ENCODE data around the gene HYLS1. TPM values are rescaled to one million over a fixed set of nuclear protein-coding genes. Genes with fewer than 3 reads are reported as not detected.

HYLS1 gene
- total RNA-seq, 1 donor from 2014 or later: 5.1 TPM

DNA sequence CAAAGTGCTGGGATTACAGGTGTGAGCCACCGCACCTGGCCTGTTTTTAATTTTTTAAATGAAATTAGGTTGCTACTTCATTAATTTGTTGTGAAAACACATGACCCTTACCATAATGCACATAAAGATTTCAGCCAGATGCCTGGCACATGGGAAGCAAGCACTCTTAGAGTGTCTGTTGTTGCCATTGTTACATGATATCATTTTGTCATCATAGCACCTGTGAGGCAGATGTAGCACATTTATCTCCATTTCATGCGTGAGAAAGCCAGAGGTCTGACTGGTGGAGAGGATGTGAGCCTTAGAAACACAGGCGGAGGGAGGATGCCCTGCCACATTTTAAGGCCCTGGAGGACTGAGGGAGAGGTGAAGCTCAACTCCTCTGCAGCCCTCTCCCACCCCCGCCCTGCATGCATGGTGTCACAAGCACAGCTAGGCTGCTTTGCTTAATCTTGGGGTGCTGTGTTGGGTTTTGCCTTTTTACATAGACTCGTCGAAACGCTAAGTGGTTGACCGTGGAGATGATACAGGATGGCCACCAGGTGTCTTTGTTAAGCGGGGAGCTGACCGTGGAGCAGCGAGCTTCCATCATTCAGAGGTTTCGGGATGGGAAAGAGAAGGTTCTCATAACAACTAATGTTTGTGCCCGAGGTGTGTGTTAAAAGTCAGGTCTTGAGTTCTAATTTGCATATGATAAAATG lies 30.8 kb downstream of the HYLS1 start:
- Mint-ChIP-seq H3K4me3 (ENCODE audit: unreplicated experiment) (no peak overlapping the region), H3K9me3 (ENCODE audit: unreplicated experiment) (no peaks in the 10 kb centered on the region), H3K4me1 (ENCODE audit: unreplicated experiment) (no peaks in the 10 kb centered on the region), H3K36me3 (ENCODE audit: unreplicated experiment) (no peaks in the 10 kb centered on the region), H3K27ac (ENCODE audit: unreplicated experiment) (no peak overlapping the region), H3K27me3 (ENCODE audit: unreplicated experiment) (peaks cover 53% of the 10 kb centered on the region)
- TF ChIP-seq CTCF (IDR thresholded peaks at IDR 0.05): no peak
- DNase-seq (ENCODE audit: extremely low spot score, unreplicated experiment): no peak

DNA sequence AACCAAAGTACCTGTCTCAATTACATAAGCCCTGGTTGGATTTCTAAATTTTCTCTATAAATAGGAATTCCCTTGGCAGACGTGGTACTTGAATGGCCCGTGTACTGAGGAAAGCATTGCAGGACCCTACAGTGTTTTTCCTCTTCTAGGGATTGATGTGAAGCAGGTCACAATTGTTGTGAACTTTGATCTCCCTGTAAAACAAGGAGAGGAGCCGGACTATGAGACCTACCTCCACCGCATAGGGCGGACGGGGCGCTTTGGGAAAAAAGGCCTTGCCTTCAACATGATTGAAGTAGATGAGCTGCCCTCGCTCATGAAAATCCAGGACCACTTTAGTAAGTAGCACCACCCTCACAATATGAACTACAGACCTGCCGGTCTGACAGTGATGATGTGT lies 33.6 kb downstream of the HYLS1 start:
- no peaks in the 10 kb centered on the region for H3K4me1 Mint-ChIP-seq (ENCODE audit: unreplicated experiment)
- H3K27ac Mint-ChIP-seq (ENCODE audit: unreplicated experiment): no peak overlapping the region
- H3K27me3 Mint-ChIP-seq (ENCODE audit: unreplicated experiment): peaks cover 63% of the 10 kb centered on the region
- no peak overlapping the region for H3K4me3 Mint-ChIP-seq (ENCODE audit: unreplicated experiment)
- H3K36me3 Mint-ChIP-seq (ENCODE audit: unreplicated experiment): no peaks in the 10 kb centered on the region
- H3K9me3 Mint-ChIP-seq (ENCODE audit: unreplicated experiment): no peaks in the 10 kb centered on the region
- no peak for DNase-seq (ENCODE audit: extremely low spot score, unreplicated experiment)
- no peak for TF ChIP-seq CTCF (IDR thresholded peaks at IDR 0.05)

- no peaks in the 10 kb centered on the region for H3K36me3 Mint-ChIP-seq (ENCODE audit: unreplicated experiment)
- TF ChIP-seq CTCF (IDR thresholded peaks at IDR 0.05): no peak
- no peak overlapping the region for H3K27ac Mint-ChIP-seq (ENCODE audit: unreplicated experiment)
- peaks cover 63% of the 10 kb centered on the region for H3K27me3 Mint-ChIP-seq (ENCODE audit: unreplicated experiment)
- H3K4me3 Mint-ChIP-seq (ENCODE audit: unreplicated experiment): no peak overlapping the region
- DNase-seq (ENCODE audit: extremely low spot score, unreplicated experiment): no peak
- no peaks in the 10 kb centered on the region for H3K9me3 Mint-ChIP-seq (ENCODE audit: unreplicated experiment)
- H3K4me1 Mint-ChIP-seq (ENCODE audit: unreplicated experiment): no peaks in the 10 kb centered on the region
Measured at GRCh38 chr11:125922156-125922555, 34.7 kb downstream of the HYLS1 start.

DNA sequence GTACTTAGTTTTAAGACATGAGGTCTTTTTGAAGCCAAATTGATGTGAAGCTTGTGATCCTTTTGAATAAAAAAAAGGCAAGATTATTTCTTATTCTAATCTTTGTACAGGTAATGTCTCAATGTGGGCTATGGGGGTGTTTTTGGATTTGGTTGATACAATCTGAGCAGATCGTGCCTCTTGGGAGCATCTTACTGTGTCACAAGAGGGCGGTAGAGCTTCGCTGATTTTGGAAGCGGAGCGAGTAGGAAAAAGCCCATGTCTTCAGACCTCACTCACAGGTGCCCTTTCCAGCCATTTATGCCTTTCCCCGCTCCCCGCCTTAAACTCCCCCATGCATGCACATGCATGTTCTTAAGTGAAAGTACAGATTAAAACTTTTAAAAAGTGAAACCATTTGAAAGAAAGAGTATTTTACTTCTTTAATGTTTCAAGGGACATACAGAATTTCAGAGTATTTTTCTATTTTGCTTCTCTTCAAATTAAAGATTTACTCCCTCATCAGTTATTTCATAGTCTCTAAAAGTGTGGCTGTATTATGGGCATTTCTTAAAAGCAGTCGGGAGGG lies 35.6 kb downstream of the HYLS1 start:
- Mint-ChIP-seq H3K27me3 (ENCODE audit: unreplicated experiment) (peaks cover 66% of the 10 kb centered on the region), H3K36me3 (ENCODE audit: unreplicated experiment) (no peaks in the 10 kb centered on the region), H3K27ac (ENCODE audit: unreplicated experiment) (no peak overlapping the region), H3K4me3 (ENCODE audit: unreplicated experiment) (no peak overlapping the region), H3K4me1 (ENCODE audit: unreplicated experiment) (no peaks in the 10 kb centered on the region), H3K9me3 (ENCODE audit: unreplicated experiment) (no peaks in the 10 kb centered on the region)
- DNase-seq (ENCODE audit: extremely low spot score, unreplicated experiment): no peak
- TF ChIP-seq CTCF (IDR thresholded peaks at IDR 0.05): peak; percentile 93

DNA sequence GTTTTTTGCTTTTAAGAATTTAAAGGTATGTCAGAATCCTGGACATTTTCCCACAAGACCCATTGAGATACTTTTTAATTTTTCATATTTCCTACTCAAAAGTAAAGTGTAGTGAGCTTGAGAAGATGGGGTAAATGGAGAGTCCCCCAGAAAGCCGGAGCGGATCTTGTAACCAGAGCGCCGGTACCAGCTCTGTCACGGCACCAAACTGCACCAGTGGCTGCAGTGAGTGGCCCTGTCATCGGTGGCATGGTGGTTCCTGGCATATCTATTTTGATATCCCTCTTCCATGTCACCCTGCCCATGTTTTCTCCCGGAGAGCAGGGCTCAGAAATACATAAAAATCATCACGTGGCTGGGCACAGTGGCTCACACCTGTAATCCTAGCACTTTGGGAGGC lies 36.2 kb downstream of the HYLS1 start:
- H3K27ac Mint-ChIP-seq (ENCODE audit: unreplicated experiment): no peak overlapping the region
- peaks cover 66% of the 10 kb centered on the region for H3K27me3 Mint-ChIP-seq (ENCODE audit: unreplicated experiment)
- no peaks in the 10 kb centered on the region for H3K36me3 Mint-ChIP-seq (ENCODE audit: unreplicated experiment)
- H3K4me1 Mint-ChIP-seq (ENCODE audit: unreplicated experiment): no peaks in the 10 kb centered on the region
- no peak for DNase-seq (ENCODE audit: extremely low spot score, unreplicated experiment)
- no peak overlapping the region for H3K4me3 Mint-ChIP-seq (ENCODE audit: unreplicated experiment)
- no peak for TF ChIP-seq CTCF (IDR thresholded peaks at IDR 0.05)
- no peaks in the 10 kb centered on the region for H3K9me3 Mint-ChIP-seq (ENCODE audit: unreplicated experiment)
